Measurements from ENCODE around the gene SEL1L.
A peak's percentile ranks its signal among the peaks of the same experiment; 100 is the strongest.
"Not testable (repeated sequence)": the region's sequence is repeated elsewhere in the genome, so short reads cannot be mapped to it uniquely, and the experiment has no call there.

Gene SEL1L

DNA sequence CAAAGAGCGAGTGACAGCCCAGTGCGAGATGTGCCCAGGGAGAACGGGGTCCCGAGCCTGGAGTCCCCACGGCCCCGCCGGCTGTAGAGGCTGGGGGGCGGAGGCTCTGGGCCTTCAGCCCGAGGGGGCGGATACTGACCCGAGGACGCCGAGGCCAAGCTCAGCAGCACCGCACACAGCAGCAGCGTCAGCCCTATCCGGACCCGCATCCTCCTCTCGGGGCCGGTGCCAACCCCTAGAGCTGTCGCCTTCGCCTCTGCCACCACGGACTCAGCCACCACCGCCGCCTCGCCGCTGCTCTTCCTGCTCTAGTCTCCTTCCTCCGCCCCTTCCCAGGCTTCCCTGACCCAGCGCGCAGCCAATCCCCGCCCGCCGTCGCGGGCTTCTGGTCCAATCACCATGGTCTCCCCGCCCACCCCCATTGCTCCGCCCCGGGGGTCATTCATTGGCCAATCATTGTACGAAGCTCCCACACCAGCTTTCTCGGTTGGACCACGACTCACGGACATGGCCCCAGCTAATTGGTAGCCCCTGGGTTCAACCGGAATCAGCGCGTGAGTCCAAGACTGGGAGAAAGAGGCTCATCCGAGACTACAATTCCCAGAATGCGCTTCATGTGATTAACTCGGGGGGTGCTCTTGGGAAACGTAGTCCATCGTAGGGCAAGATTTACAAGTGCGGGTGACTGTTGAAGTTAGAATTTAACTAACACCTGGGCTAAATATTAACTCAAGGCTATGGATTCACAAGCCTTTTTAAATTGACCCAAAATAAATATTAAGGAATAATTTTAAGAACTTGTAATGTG, at the start of gene SEL1L:
Gene SEL1L, minus strand, starts transcription at position 318 of the 808 bp plus-strand sequence. Its CDS starts 109 bp downstream, at position 209.
- peak; percentile 100 for DNase-seq

DNA sequence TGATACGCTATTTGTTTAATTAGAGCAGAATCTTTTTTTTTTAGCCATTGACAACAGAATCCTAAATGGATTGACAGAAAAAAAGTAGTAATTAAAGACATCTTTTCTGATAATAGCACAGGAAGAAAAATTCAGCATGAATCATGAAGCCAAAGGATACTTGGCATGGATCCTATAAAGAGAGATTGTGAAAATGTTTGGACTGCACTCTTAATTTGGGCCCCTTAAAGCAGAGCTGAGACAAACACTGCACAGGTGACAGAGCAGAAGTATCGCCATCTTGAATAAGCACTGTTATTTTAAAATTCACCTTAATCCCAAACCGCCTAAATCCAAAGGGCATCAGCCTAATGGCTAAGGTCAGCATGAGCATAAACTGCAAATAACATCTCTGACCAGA, 48.8 kb upstream of the SEL1L start:
- DNase-seq, result no peak

DNA sequence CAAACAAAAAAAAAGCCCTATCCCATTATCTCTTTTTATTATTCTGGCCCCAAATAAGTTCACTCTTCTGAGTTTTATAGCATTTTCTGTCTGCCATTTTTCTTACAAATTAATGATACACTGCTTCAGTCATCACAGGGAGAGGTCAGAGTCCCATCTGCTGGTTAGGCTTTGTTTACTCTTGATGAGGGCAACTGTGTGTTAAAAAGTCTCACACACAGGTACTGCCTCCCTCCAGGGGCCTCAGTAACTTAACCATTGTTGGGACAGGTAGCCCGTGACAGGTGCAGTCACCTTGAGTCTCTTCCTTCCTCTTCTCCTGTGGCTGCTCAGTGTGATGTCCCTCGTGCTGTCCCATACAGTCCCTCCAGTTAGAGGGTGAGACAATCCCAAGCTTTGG, 45.5 kb upstream of the SEL1L start:
- no peak for DNase-seq

DNA sequence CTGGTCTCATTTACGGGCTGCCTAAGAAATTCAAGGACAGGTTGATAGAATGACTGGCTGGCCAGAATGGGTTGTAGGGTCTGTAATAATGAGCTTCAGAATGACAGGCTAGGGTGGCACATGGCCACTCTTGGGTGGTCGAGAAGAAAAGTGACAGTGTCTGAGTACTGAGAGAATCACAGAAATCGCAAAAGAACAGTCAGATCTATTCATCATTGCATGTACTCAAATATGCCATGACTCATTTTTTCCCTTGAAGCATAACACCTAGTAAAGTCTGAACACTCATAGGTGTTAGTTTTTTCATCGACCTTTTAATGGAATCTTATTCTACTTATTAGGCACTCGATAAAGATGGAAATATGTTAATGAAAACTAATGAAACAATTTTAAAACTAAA, 37.8 kb upstream of the SEL1L start:
- no peak for DNase-seq

DNA sequence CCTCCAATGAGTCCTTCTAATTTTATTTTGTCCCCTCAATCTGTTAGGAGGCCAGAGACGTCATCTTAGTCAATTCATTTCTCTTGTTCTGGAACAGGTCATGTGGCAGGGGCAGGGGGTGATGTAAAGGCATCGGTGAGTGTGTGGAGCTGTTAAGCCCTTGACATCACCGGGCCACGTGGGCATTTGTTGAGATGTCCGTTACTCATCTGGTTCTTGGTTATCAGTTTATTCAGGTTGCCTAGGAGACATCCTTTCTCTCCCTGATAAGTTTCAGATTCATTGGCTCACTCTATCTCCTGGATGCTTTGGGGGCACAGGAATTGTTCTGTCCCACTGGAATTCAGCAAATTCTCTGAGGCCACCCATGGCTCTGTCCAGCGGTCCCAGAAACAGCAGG, 33.6 kb upstream of the SEL1L start:
- no peak for DNase-seq

DNA sequence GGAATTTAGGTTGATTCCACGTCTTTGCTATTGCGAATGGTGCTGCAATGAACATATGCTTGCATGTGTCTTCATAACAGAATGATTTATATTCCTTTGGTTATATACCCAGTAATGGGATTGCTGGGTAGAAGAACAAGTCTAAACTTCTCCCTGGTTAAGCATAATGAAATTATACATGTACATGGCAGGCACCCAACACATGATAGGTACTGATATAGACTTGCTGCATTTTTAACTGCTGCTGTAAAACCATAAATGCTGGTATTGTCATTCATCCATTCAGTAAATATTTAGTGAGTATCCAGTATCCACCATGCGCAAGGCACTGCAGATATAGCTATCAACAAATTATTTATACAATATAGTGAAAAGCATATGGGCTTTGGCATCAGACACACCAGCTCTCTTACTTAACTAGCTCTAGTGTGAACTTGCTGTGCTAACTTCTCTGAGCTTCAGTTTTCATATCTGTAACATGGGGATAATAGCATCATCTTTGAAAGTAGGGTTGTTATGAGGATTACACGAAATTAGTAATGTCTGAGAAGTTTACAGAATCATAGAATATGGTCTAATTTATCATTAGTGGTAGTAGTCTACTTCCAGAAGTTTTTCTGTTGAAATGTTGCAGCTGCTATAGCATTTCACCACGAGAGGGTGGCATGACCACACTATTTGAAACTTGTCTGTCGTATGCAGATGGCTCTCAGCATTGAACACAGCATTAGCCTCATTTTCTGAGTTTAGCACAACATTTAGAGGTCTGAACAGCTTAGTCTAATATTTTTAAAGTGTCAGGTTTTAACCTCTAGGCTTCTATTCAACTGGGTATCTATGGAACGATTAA, 32.0 kb upstream of the SEL1L start:
- peak; percentile 39 for DNase-seq

DNA sequence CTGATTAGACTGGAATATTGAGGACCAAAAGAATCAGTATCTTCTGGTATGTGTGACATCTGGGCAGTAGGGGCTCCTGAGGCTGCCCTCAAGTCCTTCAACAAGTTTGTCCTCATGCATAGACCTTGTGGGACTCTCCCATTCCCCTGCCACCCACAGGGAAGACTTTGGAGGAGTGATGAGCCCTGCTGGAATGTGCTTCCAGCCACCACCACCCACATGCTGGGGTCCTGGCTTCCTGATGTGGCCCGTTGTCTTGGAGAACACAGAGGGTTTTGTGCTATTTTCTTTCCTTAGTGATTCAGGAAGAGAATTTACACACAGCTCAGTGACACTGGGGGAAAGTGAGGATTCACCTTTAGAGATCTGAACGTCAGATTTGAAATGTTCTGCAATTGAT, 29.2 kb upstream of the SEL1L start:
- no peak for DNase-seq

DNA sequence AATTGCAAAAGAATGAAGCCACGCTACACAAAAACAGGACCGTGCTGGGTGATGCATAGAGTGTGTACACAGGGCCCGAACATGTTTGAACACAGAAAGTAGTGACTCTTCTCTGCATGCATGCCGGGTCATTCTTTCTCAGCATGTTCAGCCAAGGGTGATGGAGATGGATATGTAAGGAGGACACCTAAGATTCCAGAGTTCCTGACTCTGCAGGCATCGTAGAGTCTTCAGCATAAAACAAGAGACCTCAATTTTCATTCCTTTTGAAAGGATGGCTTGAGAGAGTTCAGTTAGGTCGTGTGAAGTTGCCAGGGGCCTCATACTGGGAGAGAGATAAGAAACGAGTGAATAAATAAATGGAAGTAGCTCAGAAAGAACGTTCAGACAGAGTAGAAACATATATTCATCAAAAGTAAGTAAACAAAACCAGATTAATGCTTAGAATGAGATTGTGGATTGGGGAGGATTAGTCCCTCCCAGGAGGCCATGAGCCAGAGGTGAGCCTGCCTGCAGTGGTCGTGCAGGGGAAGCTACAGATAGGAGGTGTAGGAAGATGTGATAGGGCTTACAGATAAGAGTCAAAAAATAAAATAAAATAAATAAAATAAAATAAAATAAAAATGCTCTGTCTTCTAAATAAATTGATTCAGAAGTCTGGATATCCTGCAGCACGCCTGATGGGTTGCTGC, 27.6 kb upstream of the SEL1L start:
- DNase-seq, result no peak

DNA sequence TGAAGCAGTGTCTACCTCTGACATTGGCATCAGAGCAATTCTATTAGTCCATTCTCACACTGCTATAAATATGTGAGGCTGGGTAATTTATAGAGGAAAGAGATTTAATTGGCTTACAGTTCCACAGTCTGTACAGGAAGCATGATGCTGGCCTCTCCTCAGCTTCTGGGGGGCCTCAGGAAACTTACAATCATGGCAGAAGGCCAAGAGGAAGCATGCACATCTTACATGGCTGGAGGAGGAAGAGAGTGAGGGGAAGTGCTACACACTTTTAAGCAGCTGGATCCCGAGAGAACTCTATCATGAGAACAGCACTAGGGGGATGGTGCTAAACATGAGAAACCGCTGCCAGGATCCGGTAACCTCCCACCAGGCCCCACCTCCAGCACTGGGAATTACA, 25.7 kb upstream of the SEL1L start:
- no peak for DNase-seq

DNA sequence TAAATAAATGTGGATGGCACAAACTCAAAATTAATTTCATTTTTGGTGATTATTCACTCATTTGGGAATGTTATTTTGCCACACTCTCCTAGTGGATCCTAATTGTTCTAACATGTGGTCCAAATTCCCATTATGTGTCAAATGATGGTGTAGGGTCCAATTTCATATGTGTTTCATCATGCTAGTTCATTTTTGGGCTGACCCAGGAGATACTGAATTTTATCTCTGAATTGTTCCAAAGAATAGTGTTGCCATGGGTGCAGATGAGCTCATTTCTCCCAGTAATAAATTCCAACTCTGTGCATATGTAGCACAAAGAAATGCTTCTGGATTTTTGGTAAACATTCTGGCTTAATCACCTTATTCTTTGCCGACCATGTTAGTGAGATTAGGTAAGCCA, 23.5 kb upstream of the SEL1L start:
- DNase-seq, result no peak

DNA sequence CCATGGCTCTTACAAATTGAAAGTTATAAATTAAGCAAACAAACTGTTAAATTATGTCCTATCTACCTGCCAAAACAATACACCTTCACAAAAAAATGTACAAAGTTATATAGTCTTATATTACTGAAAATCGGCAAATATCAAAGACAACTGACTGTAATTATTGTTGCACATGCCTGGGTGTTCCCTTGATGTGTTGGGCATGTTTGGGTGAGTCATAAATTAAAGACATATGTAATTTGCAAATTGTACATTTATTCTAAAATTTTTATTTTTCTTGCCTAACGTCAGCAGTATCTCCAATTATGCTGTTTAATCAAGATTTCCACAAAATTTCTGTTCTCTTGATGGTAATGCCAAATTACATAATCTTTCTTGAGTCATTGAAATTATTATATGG, 22.0 kb upstream of the SEL1L start:
- no peak for DNase-seq

DNA sequence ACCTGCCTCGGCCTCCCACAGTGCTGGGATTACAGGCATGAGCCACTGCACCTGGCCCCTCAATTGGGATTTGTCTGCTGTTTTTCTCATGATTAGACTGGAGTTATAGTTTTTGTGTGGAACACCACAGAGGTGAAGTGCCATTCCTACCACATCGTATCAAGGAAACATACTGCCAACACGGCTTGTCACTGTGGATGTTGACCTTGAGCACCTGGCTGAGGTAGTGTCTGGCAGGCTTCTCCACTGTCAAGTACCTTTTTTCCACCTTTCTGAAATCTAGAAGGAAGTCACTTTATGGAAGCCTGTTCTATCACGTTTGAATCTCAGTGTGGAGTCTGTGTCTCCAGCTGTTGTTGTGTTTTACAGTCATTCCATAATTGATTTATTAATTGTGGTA, 21.4 kb upstream of the SEL1L start:
- DNase-seq, result peak; percentile 17

DNA sequence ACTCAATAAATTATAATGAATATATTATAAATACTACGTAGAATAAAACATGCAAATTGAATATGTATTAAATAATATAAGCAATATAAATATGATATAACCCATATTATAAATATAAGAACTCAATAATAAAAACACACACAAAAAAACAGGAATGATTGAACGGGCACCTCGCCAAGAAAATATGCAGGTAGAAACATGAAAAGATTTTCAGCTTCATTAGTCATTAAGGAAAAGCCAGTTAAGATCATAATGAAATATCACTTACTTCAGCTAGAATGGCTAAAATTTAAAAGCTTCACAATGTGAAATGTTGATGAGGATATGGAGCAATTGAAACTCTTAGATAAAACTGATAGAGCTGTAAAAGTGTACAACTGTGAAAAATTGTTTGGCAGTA, 17.8 kb upstream of the SEL1L start:
- no peak for DNase-seq

DNA sequence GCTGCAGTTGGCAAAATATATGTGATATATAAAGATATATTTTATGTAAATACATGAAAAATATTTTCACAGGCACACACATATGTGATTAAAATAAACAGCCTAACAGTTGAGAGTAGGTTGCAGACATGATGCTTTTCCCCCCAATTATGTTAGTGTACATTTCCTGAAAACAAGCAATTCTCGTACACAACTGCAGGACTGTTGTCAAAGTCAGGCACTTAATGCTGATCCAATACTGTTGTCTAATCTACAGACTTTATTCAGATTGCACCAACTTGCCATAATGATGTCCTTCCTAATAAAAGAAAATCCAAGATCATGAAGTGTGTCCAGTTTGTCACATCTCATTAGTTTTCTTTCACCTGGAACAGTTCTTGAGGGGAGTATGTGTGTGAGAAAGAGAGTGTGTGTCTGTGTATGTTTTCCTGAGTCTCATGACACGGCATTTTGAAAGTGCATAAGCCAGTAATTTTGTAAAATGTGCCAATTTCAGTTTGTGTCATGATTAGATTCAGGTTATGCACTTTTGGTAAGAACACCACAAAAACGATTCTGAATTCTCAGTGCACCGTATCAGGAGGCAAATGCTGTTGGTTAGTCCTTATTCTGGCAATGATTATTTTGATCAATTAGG, 16.5 kb upstream of the SEL1L start:
- DNase-seq, result no peak

DNA sequence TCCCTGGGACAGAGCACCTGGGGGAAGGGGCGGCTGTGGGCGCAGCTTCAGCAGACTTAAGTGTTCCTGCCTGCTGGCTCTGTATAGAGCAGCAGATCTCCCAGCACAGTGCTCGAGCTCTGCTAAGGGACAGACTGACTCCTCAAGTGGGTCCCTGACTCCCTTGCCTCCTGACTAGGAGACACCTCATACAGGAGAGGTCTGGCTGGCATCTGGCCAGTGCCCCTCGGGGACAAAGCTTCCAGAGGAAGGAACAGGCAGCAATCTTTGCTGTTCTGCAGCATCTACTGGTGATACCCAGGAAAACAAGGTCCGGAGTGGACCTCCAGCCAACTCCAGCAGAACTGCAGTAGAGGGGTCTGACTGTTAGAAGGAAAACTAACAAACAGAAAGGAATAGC, 7.6 kb upstream of the SEL1L start:
- DNase-seq, result not testable (repeated sequence)

DNA sequence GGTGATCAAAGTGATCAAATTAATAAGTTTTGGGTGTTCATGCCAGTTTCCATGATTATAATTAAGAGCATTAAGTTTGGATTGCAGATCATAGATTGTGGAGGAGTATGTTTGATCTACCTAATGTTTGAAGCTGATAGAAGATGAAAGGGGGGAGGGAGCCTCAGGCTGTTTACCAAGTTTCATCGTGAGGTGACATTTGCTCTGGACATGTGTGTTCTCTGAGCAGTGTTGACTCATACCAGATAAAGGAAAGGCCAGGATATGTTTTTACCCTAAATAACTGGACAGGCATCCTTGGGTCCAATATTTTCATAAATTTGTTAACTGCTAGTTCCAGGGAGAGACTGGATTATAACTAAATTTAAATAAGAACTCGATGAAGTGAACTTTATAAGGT, 3.5 kb upstream of the SEL1L start:
- DNase-seq, result no peak

DNA sequence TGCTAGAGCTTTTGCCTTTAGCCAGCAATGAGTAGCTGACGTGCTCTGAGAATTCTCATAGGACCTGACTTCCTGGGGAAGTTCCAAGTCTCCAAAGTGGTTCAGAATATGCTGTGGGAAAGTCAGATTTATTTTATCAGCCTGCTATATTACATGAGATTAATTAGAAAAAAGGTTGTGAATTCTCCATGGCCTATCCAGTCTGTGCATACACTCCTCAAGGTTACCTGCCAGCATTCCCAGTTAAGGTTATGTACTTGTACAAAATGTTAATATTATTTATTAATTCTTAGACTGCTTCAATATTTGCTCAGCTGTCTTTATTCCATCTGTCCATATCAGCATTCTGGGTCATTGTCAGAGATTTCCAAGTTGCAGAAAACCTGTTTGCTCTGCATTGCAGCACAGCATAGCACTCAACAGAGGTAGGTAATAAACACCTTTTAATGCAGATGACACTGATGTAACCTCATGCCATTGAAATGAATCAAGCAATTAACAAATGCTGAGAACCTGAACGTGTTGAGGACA, 2.7 kb upstream of the SEL1L start:
- DNase-seq, result no peak

DNA sequence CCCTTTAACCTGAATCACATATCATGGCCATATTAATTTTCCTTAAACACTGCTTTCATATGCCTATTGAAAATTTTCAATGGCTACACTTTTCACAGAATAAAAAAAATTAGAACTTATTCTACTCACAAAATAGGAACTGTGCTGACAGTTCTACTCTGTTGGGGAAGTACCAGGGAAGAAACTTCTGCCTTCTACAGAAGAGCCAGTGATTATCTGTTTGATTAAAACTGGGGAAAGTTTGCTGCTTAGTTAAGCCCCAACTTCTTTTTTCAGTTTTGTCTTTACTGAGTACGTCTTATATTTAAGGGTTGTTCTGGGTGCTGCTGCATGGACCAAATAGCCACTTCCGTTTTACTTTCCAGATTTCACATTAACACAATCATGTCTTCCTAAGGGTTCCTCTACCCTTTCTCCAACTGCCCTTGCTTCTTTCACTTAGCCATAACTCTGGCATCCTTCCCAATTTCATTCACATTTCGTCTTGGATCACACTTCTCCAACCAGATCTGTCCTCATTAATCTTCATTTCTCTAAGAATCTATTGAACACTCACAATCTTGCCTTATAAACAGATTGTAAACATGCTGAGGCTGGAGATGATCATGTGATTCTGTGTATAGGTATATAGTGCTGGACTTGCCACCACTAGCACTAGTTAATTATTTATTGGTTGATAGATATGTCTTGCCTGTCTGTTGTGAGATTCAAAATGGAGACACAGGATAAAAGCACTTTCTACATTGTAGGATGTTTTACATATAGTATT, 1.9 kb upstream of the SEL1L start:
- no peak for DNase-seq

DNA sequence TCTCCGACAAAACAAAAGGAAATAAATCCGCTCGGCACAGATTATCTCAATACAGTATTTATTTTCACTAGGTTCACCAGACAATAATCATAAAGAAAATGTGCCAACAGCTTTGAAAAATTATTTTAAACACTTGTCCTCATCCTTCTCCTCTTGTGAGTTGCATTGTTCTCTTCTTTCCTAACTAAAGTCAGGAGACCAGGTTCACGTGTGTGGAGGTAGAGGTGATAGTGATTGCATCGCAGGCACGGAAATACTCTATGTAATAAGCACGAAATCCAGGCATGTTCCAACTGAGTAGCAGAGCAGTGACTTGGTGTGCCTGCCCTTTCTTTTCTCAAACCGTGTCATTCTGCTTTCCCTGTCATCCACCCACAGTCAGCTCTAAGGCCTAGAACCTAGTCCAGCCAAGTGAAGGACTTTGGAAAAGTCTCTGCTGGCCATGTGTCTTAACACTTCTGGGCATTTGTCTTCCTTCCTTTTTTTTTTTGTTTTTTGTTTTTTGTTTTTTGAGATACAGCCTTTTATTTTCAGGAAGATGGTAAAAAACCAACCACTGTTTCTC, 939 bp upstream of the SEL1L start:
- DNase-seq, result no peak

DNA sequence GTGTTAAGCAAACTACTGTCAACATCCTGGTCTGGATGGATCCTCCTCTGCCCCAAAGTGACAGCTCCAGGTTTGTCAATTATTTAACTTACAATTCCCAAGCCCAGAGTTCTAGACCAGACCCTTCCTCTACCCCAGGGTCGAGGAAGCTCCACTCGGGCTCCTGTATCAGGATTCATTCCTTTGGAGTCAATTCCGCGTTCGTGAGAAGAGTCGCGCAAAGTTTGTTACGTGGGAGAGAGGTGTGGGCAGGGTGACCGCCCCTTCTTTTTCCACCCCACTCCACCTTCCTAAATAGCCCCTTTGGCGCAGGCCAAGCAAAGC, 479 bp downstream of the SEL1L start:
- DNase-seq, result no peak

DNA sequence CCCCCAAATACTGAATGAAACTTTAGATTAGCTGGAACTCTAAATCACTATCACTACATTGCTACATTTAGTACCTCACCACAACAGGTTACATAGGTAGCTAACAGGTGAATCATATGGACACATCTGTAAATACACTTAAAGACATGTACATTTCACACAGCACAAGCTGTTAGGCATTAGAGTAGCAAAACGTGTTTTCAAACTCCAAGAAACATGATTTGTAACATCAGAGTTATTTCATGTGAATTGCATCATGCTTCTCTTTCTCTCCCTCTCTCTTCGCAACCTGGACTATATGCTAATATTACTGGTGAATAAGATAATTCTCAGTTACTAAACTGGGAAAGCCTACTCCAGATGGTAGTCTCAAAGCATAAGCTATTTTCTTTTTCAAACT, 4.3 kb downstream of the SEL1L start:
- DNase-seq, result no peak

DNA sequence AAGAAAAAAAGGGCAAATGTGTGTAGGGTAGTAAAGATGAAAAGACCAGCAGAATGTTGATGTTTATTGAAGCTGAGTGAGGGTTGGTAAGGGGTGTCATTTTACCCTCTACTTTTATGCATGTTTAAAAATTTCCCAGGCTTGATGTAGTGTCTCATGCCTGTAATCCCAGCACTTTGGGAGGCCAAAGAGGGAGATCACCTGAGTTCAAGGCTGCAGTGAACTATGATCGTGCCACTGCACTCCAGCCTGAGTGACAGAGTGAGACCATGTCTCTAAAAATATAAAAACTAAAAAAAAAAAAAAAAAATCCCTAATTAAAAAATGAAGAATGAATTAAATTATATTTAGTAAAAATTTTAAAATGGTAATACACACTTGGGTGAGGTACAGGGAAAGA, 8.5 kb downstream of the SEL1L start:
- no peak for DNase-seq

Measured in NCI-H2171 (cell line).